ENCODE measurements around the gene SUSD3.

SUSD3 gene

GRCh38 chr9:93030642-93031628 is 27.6 kb upstream of the SUSD3 start:
- no peak for DNase-seq

GRCh38 chr9:93031629-93032430 is 26.7 kb upstream of the SUSD3 start:
- no peak for DNase-seq

- no peak for DNase-seq
Observed at GRCh38 chr9:93032545-93032944, 26.0 kb upstream of the SUSD3 start.

- DNase-seq, result no peak
Observed at GRCh38 chr9:93033531-93033930, 25.0 kb upstream of the SUSD3 start.

GRCh38 chr9:93035106-93035660 is 23.3 kb upstream of the SUSD3 start:
- no peak for DNase-seq

GRCh38 chr9:93035821-93036351 is 22.6 kb upstream of the SUSD3 start:
- DNase-seq, result no peak

- no peak for DNase-seq
Observed at GRCh38 chr9:93036887-93037475, 21.5 kb upstream of the SUSD3 start.

- DNase-seq, result no peak
Observed at GRCh38 chr9:93037476-93037971, 21.0 kb upstream of the SUSD3 start.

GRCh38 chr9:93038918-93039317 is 19.6 kb upstream of the SUSD3 start:
- DNase-seq, result no peak

GRCh38 chr9:93039456-93039855 is 19.0 kb upstream of the SUSD3 start:
- no peak for DNase-seq

- DNase-seq, result no peak
Observed at GRCh38 chr9:93039976-93040375, 18.5 kb upstream of the SUSD3 start.

- DNase-seq, result no peak
Observed at GRCh38 chr9:93040409-93040808, 18.1 kb upstream of the SUSD3 start.

- no peak for DNase-seq
Observed at GRCh38 chr9:93041108-93041802, 17.2 kb upstream of the SUSD3 start.

- no peak for DNase-seq
Observed at GRCh38 chr9:93043122-93043521, 15.4 kb upstream of the SUSD3 start.

- DNase-seq, result no peak
Observed at GRCh38 chr9:93045521-93045920, 13.0 kb upstream of the SUSD3 start.

- no peak for DNase-seq
Observed at GRCh38 chr9:93048566-93049448, 9.7 kb upstream of the SUSD3 start.

- no peak for DNase-seq
Observed at GRCh38 chr9:93049491-93049890, 9.0 kb upstream of the SUSD3 start.

GRCh38 chr9:93050231-93050630 is 8.3 kb upstream of the SUSD3 start:
- no peak for DNase-seq

GRCh38 chr9:93051680-93052089 is 6.8 kb upstream of the SUSD3 start:
- no peak for DNase-seq

- DNase-seq, result no peak
Observed at GRCh38 chr9:93052791-93053540, 5.5 kb upstream of the SUSD3 start.

Data from NCI-H526 (cell line).